ENCODE measurements around the gene PPIF. TPM values are rescaled to one million over a fixed set of nuclear protein-coding genes. Genes with fewer than 3 reads are reported as not detected.

The PPIF gene
- total RNA-seq (2014; rRNA removed; shearing (Covaris generic)): 38.2 and 47.2 TPM in 2 replicates

- DNase-seq (ENCODE audit: low spot score): peak; percentile 87
These were observed at the start of gene PPIF for GRCh38 chr10:79347226-79347893. PPIF (plus strand) TSS chr10:79347469; CDS start chr10:79347549, 80 bp downstream.

GRCh38 chr10:79298403-79299244 lies 48.6 kb upstream of the PPIF start:
- DNase-seq (ENCODE audit: low spot score): peak; percentile 99

GRCh38 chr10:79299397-79300241 lies 47.6 kb upstream of the PPIF start:
- peak; percentile 98 for DNase-seq (ENCODE audit: low spot score)

- no peak for DNase-seq (ENCODE audit: low spot score)
These were observed 46.6 kb upstream of the PPIF start for GRCh38 chr10:79300711-79301110.

GRCh38 chr10:79301754-79302530 lies 45.3 kb upstream of the PPIF start:
- no peak for DNase-seq (ENCODE audit: low spot score)

DNA sequence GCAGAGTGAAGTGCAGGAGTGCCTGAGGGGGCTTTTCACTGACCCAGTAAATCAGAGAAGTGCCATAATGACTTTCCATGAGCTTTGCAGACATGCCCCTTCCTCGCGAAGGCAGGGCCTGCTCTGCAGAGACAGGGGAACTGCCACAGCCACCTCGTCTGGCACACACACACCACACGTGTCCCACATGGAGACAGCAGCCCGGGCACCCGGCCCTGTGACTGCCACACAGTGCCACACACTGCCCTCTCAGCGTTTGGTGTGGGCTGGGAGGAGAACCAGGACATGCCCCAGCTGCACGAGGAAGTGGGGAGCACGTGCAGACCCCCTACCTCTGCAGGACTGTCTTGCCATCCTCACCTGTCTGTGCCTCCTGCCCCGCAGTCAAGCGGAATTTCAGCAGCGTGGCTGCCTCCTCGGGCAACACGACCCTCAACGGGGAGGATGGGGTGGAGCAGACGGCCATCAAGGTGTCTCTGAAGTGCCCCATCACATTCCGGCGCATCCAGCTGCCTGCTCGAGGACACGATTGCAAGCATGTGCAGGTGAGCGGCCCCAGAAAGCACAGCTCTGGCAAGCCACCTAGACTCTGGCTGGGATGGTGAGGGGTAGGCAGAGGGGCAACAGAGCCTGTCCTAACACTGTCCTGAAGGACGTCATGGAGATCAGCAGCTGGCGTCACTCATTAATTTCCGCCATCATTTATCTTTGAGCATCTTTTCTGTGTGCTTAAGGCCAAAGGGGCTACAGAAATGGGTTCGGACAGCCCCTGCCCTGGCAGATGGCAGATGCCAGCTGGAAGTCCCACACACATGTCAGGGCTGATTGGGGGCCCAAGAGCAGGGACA lies 43.4 kb upstream of the PPIF start:
- DNase-seq (ENCODE audit: low spot score): no peak

- no peak for DNase-seq (ENCODE audit: low spot score)
These were observed 42.7 kb upstream of the PPIF start for GRCh38 chr10:79304479-79305087.

DNA sequence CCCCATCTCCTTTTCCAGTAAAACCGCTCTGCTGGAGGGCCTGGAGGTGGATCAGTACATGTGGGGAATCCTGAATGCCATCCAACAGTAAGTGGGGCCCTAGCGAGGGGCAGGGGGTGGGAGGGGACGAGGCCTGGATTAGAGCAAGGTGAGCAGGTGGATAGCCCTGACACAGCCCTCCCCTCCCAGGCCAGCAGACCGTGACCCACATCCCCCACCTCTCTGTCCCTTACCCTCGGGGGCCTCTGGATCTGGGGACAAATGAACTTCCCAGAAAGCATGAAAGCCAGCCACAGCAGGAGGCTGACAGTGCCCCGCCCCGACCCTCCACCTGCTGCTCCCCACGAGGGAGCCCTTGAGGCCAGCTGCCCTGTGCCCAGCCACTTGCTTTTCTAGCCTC lies 41.8 kb upstream of the PPIF start:
- no peak for DNase-seq (ENCODE audit: low spot score)

DNA sequence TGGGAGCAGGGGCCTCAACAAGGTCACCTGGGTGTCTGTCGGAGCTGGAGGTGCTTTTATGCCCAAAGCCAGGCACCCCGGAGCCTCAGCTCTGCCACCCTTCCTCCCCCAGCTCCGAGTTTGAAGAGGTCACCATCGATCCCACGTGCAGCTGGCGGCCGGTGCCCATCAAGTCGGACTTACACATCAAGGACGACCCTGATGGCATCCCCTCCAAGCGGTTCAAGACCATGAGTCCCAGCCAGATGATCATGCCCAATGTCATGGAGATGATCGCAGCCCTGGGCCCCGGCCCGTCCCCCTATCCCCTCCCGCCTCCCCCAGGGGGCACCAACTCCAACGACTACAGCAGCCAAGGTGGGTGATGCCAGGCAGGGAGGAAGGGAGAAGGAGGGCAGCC lies 41.3 kb upstream of the PPIF start:
- no peak for DNase-seq (ENCODE audit: low spot score)

- DNase-seq (ENCODE audit: low spot score): no peak
These were observed 40.5 kb upstream of the PPIF start for GRCh38 chr10:79306644-79307220.

- DNase-seq (ENCODE audit: low spot score): no peak
These were observed 39.3 kb upstream of the PPIF start for GRCh38 chr10:79308016-79308415.

GRCh38 chr10:79308969-79309665 lies 38.2 kb upstream of the PPIF start:
- no peak for DNase-seq (ENCODE audit: low spot score)

DNA sequence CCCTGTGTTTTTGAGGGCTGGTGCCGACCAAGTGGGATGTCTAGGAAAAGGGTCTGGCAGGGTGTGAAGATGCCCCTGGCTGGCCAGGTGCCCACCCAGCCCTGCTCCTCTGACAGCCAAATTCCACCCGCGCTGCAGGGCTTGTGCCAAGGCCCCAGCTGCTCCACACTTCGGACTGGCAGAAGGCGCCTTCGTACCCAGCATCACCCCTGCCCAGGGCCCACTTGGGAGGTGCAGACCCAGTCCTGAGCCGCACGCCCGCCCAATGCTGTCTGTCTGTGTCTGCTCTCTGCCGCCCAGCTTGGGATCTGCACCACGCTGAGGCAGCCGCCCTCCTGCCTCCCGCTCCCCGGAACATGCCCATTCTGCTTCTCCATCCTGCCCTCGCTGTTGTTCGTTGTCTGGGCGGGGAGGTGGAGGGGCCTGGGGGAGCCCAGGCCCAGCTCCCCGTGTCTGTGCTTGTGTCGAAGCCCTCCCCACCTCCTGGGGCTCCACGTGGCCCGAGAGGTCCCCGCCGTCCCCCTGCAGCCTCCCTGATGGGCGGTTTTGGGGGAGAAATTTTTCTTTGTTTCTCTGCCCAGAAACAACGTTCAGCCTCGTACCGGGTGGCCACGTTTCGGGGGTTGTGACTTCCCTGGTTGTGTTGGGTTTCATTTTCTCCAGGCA lies 36.9 kb upstream of the PPIF start:
- no peak for DNase-seq (ENCODE audit: low spot score)

GRCh38 chr10:79310911-79311573 lies 36.2 kb upstream of the PPIF start:
- no peak for DNase-seq (ENCODE audit: low spot score)

DNA sequence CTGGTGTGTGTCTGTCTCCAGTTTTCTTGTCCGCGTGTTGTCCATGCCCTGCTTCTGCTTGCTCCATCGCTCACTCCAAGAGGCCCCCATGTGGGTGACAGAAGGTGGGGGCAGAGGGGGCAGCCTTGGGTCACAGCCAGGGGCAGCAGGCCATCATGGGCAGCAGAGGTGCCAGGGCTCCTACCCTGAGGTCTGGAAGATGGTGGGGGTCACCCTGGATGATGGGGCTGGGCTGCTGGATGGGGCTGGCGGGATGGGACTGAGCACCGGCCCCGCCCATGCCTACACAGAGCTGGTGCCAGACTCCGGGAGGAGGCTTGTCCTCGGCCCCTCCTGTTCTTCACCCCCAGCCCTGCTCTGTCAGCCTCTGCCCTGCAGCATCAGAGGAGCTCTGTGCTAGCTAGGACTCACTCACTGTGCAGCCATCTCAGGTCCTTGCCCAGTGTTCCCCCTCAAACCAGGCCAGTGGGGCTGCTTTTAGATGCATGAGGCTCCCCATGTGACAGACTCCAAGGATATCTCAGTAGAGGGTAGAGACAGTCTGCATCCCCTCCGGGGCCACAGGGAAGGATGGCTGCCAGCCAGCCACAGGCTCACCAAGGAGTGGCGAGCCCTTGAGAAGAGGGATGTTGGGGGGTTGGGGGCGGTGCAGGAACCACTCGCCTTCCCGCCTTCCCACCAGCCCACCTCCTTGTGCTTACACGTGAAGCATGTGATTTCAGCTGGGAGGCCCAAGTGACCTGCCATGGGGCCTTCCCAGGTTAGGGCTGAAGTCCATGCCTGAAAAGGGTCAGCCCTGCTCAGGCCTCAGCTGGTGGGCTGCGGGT lies 35.5 kb upstream of the PPIF start:
- DNase-seq (ENCODE audit: low spot score): no peak

GRCh38 chr10:79312601-79313187 lies 34.6 kb upstream of the PPIF start:
- no peak for DNase-seq (ENCODE audit: low spot score)

GRCh38 chr10:79313320-79313719 lies 33.9 kb upstream of the PPIF start:
- no peak for DNase-seq (ENCODE audit: low spot score)

All from A172 (cell line).